Activated effector memory CD4-positive, alpha-beta T cell treated with Interleukin-2 at 50 U/mL for 16 hours (primary cell): ENCODE data around the gene RAB18.
"Not testable (repeated sequence)": the region's sequence is repeated elsewhere in the genome, so short reads cannot be mapped to it uniquely, and the experiment has no call there.

Experiments used
- DNase-seq: peaks from one replicate; pipeline ENCODE4 v3.0.0-alpha.2; 2020

Gene RAB18

GRCh38 chr10:27550823-27551222 lies 46.7 kb downstream of the RAB18 start:
- no peak for DNase-seq

- DNase-seq, result no peak
Measured at GRCh38 chr10:27558612-27559020, 54.5 kb downstream of the RAB18 start.

GRCh38 chr10:27561334-27561733 lies 57.2 kb downstream of the RAB18 start:
- no peak for DNase-seq

- no peak for DNase-seq
Measured at GRCh38 chr10:27564398-27564797, 60.3 kb downstream of the RAB18 start.

GRCh38 chr10:27564880-27565279 lies 60.8 kb downstream of the RAB18 start:
- no peak for DNase-seq

GRCh38 chr10:27568196-27569175 lies 64.4 kb downstream of the RAB18 start:
- no peak for DNase-seq

- DNase-seq, result no peak
Measured at GRCh38 chr10:27569946-27570345, 65.8 kb downstream of the RAB18 start.

- not testable (repeated sequence) for DNase-seq
Measured at GRCh38 chr10:27577038-27577437, 72.9 kb downstream of the RAB18 start.

- DNase-seq, result no peak
Measured at GRCh38 chr10:27578316-27578715, 74.2 kb downstream of the RAB18 start.

- DNase-seq, result no peak
Measured at GRCh38 chr10:27581225-27581624, 77.1 kb downstream of the RAB18 start.

GRCh38 chr10:27584302-27584701 lies 80.2 kb downstream of the RAB18 start:
- DNase-seq, result no peak
